ENCODE results near the gene AKAP1. TPM values are rescaled to one million over a fixed set of nuclear protein-coding genes. Genes with fewer than 3 reads are reported as not detected.

Gene AKAP1
- total RNA-seq, 2 experiments from 2014 or later = 41.8 to 49.0 TPM

- Histone ChIP-seq H3K4me1 (ENCODE audit: insufficient read depth, low read length, poor library complexity, severe bottlenecking) (peaks cover 15% of the 10 kb centered on the region), H3K9me2 (ENCODE audit: insufficient read depth, low read length) (no peaks in the 10 kb centered on the region), H4K20me1 (ENCODE audit: insufficient read depth, low read length) (no peaks in the 10 kb centered on the region), H3K9me3 (ENCODE audit: low read length) (no peaks in the 10 kb centered on the region), H3K4me3 (ENCODE audit: low read depth, low read length, poor library complexity, severe bottlenecking) (no peak overlapping the region), H3K4me2 (ENCODE audit: low read length) (no peak overlapping the region), H3K36me3 (ENCODE audit: insufficient read depth, low read length) (no peaks in the 10 kb centered on the region), H3K27ac (ENCODE audit: low read depth, low read length, poor library complexity, severe bottlenecking) (no peak overlapping the region), H2AFZ (ENCODE audit: low read length) (no peak overlapping the region), H3K79me2 (ENCODE audit: insufficient read depth, low read depth, low read length) (no peaks in the 10 kb centered on the region)
- intact Hi-C loops (cut with micrococcal nuclease; ENCODE audit: unreplicated experiment) = loop anchor here (10.0 kb wide), 2 partner anchors 469 to 539 kb away; no protein-coding TSS in a partner anchor
- CTCF ChIA-PET (ENCODE audit: unreplicated experiment) = no interaction called here
- TF ChIP-seq CTCF (conservative IDR thresholded peaks at IDR 0.05; ENCODE audit: low read length) = no peak
- no peak for TF ChIP-seq EZH2phosphoT487 (IDR thresholded peaks at IDR 0.05; ENCODE audit: borderline replicate concordance, low read depth, low read length)
- no peak for DNase-seq (ENCODE audit: low spot score)
- POLR2A ChIA-PET = no interaction called here
- BruUV-seq (replicated peaks) = no TSS peak
Measured at GRCh38 chr17:57135789-57136291, 50.8 kb downstream of the AKAP1 start.

- Histone ChIP-seq H3K36me3 (ENCODE audit: insufficient read depth, low read length) (no peaks in the 10 kb centered on the region), H3K79me2 (ENCODE audit: insufficient read depth, low read depth, low read length) (no peaks in the 10 kb centered on the region), H3K27ac (ENCODE audit: low read depth, low read length, poor library complexity, severe bottlenecking) (no peak overlapping the region), H3K4me3 (ENCODE audit: low read depth, low read length, poor library complexity, severe bottlenecking) (no peak overlapping the region), H3K9me2 (ENCODE audit: insufficient read depth, low read length) (no peaks in the 10 kb centered on the region), H4K20me1 (ENCODE audit: insufficient read depth, low read length) (no peaks in the 10 kb centered on the region), H2AFZ (ENCODE audit: low read length) (no peak overlapping the region; the same call in 1 of the 2 replicates), H3K9me3 (ENCODE audit: low read length) (no peaks in the 10 kb centered on the region), H3K4me1 (ENCODE audit: insufficient read depth, low read length, poor library complexity, severe bottlenecking) (peaks cover 12% of the 10 kb centered on the region), H3K4me2 (ENCODE audit: low read length) (no peak overlapping the region)
- intact Hi-C loops (cut with micrococcal nuclease; ENCODE audit: unreplicated experiment) = loop anchor here (10.0 kb wide), 2 partner anchors 468 to 538 kb away; no protein-coding TSS in a partner anchor
- DNase-seq (ENCODE audit: low spot score) = no peak
- ChIA-PET POLR2A (interaction anchor here (0.6 kb wide), 1 partner anchor 831 kb away, joined by 3 read pairs; no protein-coding TSS in a partner anchor), CTCF (ENCODE audit: unreplicated experiment) (no interaction called here)
- TF ChIP-seq CTCF (conservative IDR thresholded peaks at IDR 0.05; ENCODE audit: low read length) = no peak
- no peak for TF ChIP-seq EZH2phosphoT487 (IDR thresholded peaks at IDR 0.05; ENCODE audit: borderline replicate concordance, low read depth, low read length)
- no TSS peak for BruUV-seq (replicated peaks)
Measured at GRCh38 chr17:57136355-57136754, 51.3 kb downstream of the AKAP1 start.
